ENCODE results near the gene AKAP8.

GRCh38 chr19:15412832-15413231, 33.2 kb upstream of the AKAP8 start:
- TF ChIP-seq EZH2 (IDR thresholded peaks at IDR 0.05) (no peak), POLR2AphosphoS5 (IDR thresholded peaks at IDR 0.05; ENCODE audit: borderline replicate concordance, low read depth, low read length) (no peak), FOXP2 (optimal IDR thresholded peaks at IDR 0.05; ENCODE audit: control extremely low read depth, extremely low read length, insufficient read depth) (no peak)

All from SK-N-MC (cell line).